ENCODE measurements around the gene OTOR. TPM values are rescaled to one million over a fixed set of nuclear protein-coding genes. Genes with fewer than 3 reads are reported as not detected.
A peak's percentile ranks its signal among the peaks of the same experiment; 100 is the strongest.

Gene OTOR
- total RNA-seq, 1 donor from 2014 or later = not detected

DNA sequence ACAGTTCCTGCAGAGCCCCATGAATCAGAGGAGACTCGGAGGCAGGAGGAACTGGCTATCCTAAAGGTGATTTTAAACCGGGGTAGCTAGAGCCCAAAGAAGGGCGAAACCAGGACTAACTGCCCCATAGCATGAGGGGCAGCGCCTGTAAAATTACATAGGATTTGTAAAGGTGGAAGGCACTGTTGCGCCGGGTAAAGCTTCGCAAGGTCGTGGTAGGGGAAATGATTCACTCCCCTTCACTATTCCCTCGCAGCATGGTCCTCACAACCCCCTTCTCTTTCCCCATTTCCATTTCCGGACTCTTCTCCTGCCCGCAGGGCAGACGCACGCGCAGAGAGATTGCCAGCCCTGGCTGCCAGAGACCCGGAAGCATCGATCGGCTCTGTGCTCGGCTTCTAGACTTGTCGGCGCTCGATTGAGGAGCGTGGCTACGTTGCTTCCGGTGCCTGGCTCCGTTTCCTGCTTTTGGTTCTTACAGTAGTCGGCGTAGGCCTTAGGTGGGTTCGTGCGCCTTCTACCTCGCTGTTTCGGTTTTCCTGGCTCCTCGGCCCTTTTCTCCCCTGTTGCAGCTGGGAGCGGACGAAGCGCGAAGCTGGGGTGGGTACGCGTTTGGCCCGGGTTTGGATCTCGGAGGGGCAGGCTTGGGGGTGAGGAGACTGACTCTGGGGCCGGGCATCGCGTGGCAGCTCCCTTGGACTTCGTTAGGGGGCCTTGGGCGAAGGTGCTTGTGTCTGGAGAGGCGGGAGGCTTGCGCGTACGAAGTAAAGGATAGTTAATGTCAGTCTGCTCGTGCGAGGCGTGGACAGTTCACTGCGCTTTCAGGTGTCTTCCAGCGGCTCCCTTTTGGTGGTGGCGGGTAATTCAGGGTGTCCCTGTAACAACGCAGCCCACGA, 18.3 kb upstream of the OTOR start, which contains the start of gene SNRPB2:
Gene SNRPB2 (plus strand): TSS at position 462 of the 896 bp plus-strand sequence. CDS start 1,677 bp downstream, outside the sequence.
- TF ChIP-seq, protein P1, sequence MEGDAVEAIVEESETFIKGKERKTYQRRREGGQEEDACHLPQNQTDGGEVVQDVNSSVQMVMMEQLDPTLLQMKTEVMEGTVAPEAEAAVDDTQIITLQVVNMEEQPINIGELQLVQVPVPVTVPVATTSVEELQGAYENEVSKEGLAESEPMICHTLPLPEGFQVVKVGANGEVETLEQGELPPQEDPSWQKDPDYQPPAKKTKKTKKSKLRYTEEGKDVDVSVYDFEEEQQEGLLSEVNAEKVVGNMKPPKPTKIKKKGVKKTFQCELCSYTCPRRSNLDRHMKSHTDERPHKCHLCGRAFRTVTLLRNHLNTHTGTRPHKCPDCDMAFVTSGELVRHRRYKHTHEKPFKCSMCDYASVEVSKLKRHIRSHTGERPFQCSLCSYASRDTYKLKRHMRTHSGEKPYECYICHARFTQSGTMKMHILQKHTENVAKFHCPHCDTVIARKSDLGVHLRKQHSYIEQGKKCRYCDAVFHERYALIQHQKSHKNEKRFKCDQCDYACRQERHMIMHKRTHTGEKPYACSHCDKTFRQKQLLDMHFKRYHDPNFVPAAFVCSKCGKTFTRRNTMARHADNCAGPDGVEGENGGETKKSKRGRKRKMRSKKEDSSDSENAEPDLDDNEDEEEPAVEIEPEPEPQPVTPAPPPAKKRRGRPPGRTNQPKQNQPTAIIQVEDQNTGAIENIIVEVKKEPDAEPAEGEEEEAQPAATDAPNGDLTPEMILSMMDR (IDR thresholded peaks at IDR 0.05; ENCODE audit: borderline replicate concordance) = no peak
- peaks cover 37% of the 10 kb centered on the region for H3K27me3 ChIP-seq (ENCODE audit: low read depth)
- peak within 1 kb of the TSS; percentile 84 for H3K27ac ChIP-seq (replicated peaks)
- peaks cover 36% of the 10 kb centered on the region for H3K4me1 ChIP-seq
- peaks cover 31% of the 10 kb centered on the region for H3K36me3 ChIP-seq
- H3K9me3 ChIP-seq (replicated peaks) = no peaks in the 10 kb centered on the region
- peak within 1 kb of the TSS; percentile 93 for H3K4me3 ChIP-seq
- intact Hi-C loops (cut with micrococcal nuclease) = no loop called here
- peak; percentile 93 for DNase-seq

DNA sequence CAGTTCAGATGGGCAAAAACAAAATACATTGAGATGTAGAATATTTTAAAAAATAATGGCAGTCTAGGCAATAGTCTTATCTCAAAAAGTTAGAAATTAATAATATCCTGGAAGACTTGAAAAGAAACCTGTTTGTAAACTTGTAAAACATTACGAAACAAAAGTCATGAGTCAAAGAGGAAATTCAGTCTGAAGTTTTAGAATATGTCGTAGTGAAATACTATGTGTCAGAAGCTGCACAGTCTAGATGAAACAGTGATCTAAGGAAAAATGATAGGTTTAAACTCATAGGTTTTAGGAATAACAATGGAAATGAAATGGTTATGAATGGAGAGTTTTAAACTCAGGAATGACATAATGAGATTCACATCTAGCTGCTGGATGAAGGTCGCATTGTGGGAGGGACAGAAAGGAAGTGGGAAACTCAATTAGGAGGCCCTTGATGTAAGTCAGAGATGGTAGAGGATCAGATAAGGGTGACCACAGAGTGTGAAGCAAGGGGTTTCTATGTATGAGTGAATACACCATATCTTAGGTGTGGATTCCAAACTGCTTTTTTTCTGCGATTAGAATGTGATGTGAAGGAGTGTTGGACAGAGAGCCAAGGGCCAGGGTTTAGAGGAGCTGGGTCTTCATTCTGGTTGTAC, 15.5 kb upstream of the OTOR start:
- H3K4me3 ChIP-seq = no peak overlapping the region
- DNase-seq = no peak
- peaks cover 11% of the 10 kb centered on the region for H3K27me3 ChIP-seq (ENCODE audit: low read depth)
- peaks cover 36% of the 10 kb centered on the region for H3K4me1 ChIP-seq
- TF ChIP-seq, protein P1 (IDR thresholded peaks at IDR 0.05; ENCODE audit: borderline replicate concordance) = no peak
- H3K27ac ChIP-seq (replicated peaks) = no peak overlapping the region
- H3K9me3 ChIP-seq (replicated peaks) = no peaks in the 10 kb centered on the region
- peaks cover 59% of the 10 kb centered on the region for H3K36me3 ChIP-seq
- intact Hi-C loops (cut with micrococcal nuclease) = no loop called here

DNA sequence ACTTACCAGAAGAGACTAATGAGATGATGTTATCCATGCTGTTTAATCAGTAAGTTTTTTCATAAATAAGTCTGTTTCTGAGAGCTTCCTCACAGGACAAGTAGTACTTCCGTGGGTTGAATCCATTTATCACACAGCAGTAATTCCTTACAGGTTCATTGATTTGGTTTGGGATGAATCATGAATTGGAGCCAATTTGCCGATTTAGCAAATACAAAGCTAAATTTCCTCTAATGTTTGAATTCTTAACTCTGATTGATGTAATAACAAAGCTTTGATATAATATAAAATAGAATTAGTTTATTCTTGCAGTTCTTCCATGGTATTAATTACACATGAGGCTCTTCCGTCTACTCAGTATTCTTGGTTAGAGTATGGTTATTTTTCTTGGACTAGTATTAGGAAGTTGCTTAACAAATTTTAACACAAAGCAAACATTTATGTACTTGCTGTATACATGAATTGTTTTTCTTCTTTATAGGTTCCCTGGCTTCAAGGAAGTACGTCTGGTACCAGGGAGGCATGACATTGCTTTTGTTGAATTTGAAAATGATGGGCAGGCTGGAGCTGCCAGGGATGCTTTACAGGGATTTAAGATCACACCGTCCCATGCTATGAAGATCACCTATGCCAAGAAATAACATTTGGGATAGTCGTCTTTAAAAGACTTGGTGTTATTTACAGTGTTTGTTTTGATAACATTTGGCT, 7.6 kb upstream of the OTOR start:
- no peaks in the 10 kb centered on the region for H3K27me3 ChIP-seq (ENCODE audit: low read depth)
- intact Hi-C loops (cut with micrococcal nuclease) = no loop called here
- H3K4me1 ChIP-seq = no peaks in the 10 kb centered on the region
- TF ChIP-seq, protein P1 (IDR thresholded peaks at IDR 0.05; ENCODE audit: borderline replicate concordance) = no peak
- peaks cover 68% of the 10 kb centered on the region for H3K36me3 ChIP-seq
- H3K9me3 ChIP-seq (replicated peaks) = no peaks in the 10 kb centered on the region
- DNase-seq = no peak
- no peak overlapping the region for H3K27ac ChIP-seq (replicated peaks)
- H3K4me3 ChIP-seq = no peak overlapping the region

DNA sequence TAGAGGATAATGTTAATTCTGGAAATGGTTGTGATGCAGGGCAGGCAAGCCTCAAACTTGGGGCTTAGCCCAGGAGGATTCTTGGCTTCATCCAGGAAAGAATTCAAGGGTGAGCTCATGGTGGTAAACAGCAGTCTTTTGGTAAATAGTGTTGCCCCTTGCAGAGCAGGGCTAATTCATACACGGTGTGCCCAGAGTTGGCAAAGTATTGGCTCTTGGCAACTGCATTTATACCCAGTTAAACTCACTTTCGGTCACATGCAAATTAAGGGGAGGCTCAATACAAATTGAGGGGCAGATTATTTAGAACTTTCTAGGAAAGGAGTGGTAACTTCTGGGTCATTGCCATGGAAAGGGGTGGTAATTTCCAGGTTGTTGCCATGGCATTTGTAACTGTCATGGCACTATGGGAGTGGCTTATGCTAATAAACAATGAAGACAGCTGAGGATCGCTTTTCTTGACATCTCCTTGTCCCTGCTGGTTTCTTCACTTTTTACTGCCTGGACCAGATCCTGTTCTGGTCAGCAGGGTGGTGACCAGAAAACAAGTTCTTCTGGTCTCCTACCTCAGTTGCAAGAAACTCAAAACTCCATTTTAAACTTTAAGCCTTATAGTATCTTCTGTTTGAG, 3.9 kb upstream of the OTOR start:
- Histone ChIP-seq H3K9me3 (replicated peaks) (no peaks in the 10 kb centered on the region), H3K4me3 (no peak overlapping the region), H3K36me3 (peaks cover 35% of the 10 kb centered on the region), H3K27me3 (ENCODE audit: low read depth) (peaks cover 14% of the 10 kb centered on the region), H3K27ac (replicated peaks) (no peak overlapping the region), H3K4me1 (no peaks in the 10 kb centered on the region)
- intact Hi-C loops (cut with micrococcal nuclease) = no loop called here
- TF ChIP-seq, protein P1 (IDR thresholded peaks at IDR 0.05; ENCODE audit: borderline replicate concordance) = no peak
- DNase-seq = no peak

DNA sequence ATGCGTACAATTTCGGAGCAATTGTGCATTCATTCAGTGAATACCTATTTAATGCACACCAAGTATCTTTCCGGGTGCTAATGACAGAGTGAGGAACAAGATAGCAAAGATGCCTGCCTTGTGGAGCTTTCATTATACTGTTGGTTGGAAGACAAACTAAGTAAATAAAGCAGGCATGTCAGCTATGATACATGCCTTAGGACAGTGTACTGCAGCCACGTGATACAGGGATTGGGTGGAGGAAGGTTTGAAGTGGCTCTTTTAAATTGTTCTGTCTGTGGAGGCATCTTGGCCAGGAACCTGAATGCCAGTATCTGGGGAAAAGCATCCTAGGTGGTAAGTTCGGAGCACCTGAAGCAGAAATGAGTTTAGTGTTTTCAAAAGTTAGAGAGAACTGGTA, 3.0 kb upstream of the OTOR start:
- Histone ChIP-seq H3K27ac (replicated peaks) (no peak overlapping the region), H3K9me3 (replicated peaks) (no peaks in the 10 kb centered on the region), H3K4me3 (no peak overlapping the region), H3K4me1 (no peaks in the 10 kb centered on the region), H3K36me3 (peaks cover 26% of the 10 kb centered on the region), H3K27me3 (ENCODE audit: low read depth) (peaks cover 20% of the 10 kb centered on the region)
- intact Hi-C loops (cut with micrococcal nuclease) = no loop called here
- no peak for DNase-seq
- TF ChIP-seq, protein P1 (IDR thresholded peaks at IDR 0.05; ENCODE audit: borderline replicate concordance) = no peak

All from left ventricle myocardium inferior (tissue), 1 donor.